Memory B cell (primary cell): ENCODE data around the gene EHBP1.

ENCODE experiments used
- ATAC-seq: fragments of 150-1000 bp; cut with Tn5 transposase; 2 replicates; pipeline ENCODE4 v1.10.0; 2021; ENCODE audit warnings: low read depth, mild to moderate bottlenecking, moderate library complexity
- DNase-seq, 2 donors: peaks; one replicate each; pipeline ENCODE4 v3.0.0; 2022; ENCODE audit warnings: low spot score in 2 of 2
- H3K27ac Mint-ChIP-seq: one replicate; pipeline ENCODE4 v1.8.0; 2022; ENCODE audit warnings: mild to moderate bottlenecking, moderate library complexity, mixed read lengths
- H3K27me3 Mint-ChIP-seq: one replicate; pipeline ENCODE4 v1.8.0; 2022; ENCODE audit warnings: mixed read lengths
- H3K36me3 Mint-ChIP-seq: one replicate; pipeline ENCODE4 v1.8.0; 2022; ENCODE audit warnings: mild to moderate bottlenecking, mixed read lengths
- H3K4me1 Mint-ChIP-seq: one replicate; pipeline ENCODE4 v1.8.0; 2022; ENCODE audit warnings: mixed read lengths
- H3K4me3 Mint-ChIP-seq: one replicate; pipeline ENCODE4 v1.8.0; 2022; ENCODE audit warnings: mild to moderate bottlenecking, moderate library complexity, mixed read lengths
- H3K9me3 Mint-ChIP-seq: one replicate; pipeline ENCODE4 v1.8.0; 2022; ENCODE audit warnings: mixed read lengths

EHBP1 gene

DNA sequence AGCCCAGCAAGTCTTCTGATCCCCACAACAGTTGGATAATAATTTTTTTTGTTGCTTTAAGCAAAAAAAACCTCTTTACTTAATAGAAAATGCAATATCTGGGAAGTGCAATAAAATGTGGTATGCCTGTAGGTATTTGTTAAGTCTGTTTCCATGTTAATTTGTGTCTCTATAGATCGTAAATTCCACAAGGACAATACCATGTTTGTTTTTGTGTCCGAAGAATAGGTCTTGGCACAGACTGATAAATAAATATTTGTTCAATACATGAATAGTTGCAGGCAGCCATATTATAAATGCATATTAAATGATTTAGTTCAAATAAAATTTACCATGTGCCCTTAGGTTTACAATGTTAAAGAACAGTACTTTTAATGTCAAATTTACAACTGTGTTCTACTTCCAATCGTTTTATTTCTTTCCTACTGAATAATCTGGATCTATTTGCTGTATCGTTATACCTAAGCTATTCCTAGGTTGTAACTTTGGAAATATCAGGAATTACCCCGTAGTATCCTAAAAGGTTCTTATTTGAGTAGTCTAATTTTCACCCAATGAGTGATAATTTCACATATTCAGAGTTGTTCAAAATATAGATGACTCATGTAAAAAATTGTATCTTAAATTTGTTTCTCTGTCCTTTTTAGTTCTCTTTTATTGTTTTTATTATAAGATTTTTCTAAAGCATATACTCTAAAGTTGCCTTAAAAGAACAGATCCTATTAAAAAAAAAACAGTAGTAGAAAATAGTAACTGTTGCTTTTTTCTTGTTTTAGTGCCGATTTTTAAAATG is 151.8 kb downstream of the EHBP1 start:
- Mint-ChIP-seq H3K4me1 (no peaks in the 10 kb centered on the region), H3K36me3 (peaks cover 18% of the 10 kb centered on the region), H3K27ac (no peak overlapping the region), H3K9me3 (no peaks in the 10 kb centered on the region), H3K27me3 (no peaks in the 10 kb centered on the region), H3K4me3 (no peak overlapping the region)
- no peak for DNase-seq
- no peak for ATAC-seq

GRCh38 chr2:62858231-62858832 is 152.8 kb downstream of the EHBP1 start:
- no peaks in the 10 kb centered on the region for H3K4me1 Mint-ChIP-seq
- H3K27me3 Mint-ChIP-seq: no peaks in the 10 kb centered on the region
- no peaks in the 10 kb centered on the region for H3K9me3 Mint-ChIP-seq
- H3K27ac Mint-ChIP-seq: no peak overlapping the region
- peaks cover 16% of the 10 kb centered on the region for H3K36me3 Mint-ChIP-seq
- DNase-seq (no peak), ATAC-seq (no peak)
- no peak overlapping the region for H3K4me3 Mint-ChIP-seq

DNA sequence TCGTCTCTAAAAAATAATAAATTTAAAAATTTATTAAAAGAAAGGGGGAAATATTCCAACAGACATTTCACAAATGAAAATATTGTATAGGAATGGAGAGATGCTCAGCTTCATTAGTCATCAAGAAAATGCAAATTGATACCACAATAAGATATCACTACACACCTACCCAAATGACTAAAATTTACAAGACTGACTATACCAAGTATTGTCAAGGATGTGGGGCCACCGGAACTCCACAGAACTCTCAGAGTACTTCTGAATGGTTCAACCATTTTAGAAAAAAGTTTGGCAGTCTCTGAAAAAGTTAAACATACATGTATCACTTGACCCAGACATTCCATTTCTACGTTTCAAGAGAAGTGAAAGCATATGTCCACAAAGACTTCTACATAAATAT is 163.4 kb downstream of the EHBP1 start:
- no peak for DNase-seq
- Mint-ChIP-seq H3K27ac (no peak overlapping the region), H3K4me1 (no peaks in the 10 kb centered on the region), H3K9me3 (peaks cover 10% of the 10 kb centered on the region), H3K27me3 (no peaks in the 10 kb centered on the region), H3K4me3 (no peak overlapping the region), H3K36me3 (peaks cover 45% of the 10 kb centered on the region)
- ATAC-seq: no peak

DNA sequence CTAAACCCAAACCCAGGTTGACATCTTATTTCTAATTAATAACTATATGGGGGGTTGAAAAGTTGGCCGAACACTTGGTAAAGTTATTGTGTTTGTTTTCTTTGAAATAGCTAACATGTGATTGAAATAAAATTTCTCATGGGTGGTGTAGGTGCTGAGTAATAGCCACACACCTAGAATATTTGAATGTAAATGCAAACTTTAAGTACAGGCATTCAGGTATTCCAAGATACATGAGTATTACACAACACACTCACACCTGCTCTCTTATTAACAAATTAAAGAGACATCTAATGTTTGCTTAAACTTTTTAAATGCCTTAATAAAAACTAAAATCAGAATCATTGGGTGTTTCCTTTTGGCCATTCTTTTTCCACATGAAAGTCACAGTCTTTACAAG is 165.5 kb downstream of the EHBP1 start:
- no peak overlapping the region for H3K27ac Mint-ChIP-seq
- ATAC-seq: no peak
- peaks cover 10% of the 10 kb centered on the region for H3K9me3 Mint-ChIP-seq
- no peaks in the 10 kb centered on the region for H3K27me3 Mint-ChIP-seq
- H3K4me1 Mint-ChIP-seq: no peaks in the 10 kb centered on the region
- no peak overlapping the region for H3K4me3 Mint-ChIP-seq
- peaks cover 49% of the 10 kb centered on the region for H3K36me3 Mint-ChIP-seq
- DNase-seq: no peak

- H3K9me3 Mint-ChIP-seq: peaks cover 11% of the 10 kb centered on the region
- no peak overlapping the region for H3K4me3 Mint-ChIP-seq
- DNase-seq (no peak), ATAC-seq (no peak)
- no peaks in the 10 kb centered on the region for H3K27me3 Mint-ChIP-seq
- H3K27ac Mint-ChIP-seq: no peak overlapping the region
- H3K36me3 Mint-ChIP-seq: peaks cover 50% of the 10 kb centered on the region
- H3K4me1 Mint-ChIP-seq: no peaks in the 10 kb centered on the region
These were observed 166.0 kb downstream of the EHBP1 start for GRCh38 chr2:62871506-62871905.

DNA sequence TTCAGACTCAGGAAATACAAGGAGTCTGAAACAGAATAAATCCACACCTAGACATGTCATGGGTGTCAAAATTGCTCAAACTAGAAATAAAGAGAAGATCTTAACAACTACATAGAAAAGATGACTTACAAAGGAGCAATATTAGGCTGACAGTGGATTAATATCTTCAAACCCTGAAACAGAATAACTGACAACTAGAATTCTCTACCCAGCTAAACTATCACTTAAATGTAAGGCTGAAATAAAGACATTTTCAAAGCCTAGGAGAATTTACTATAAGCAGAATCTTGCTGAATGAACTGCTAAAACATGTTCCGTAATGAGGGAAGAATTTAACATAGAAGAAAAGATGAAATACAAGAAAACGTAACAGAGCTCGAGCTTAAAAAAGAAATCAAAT is 168.1 kb downstream of the EHBP1 start:
- Mint-ChIP-seq H3K9me3 (peaks cover 14% of the 10 kb centered on the region), H3K27me3 (no peaks in the 10 kb centered on the region), H3K27ac (no peak overlapping the region), H3K4me3 (no peak overlapping the region), H3K36me3 (peaks cover 62% of the 10 kb centered on the region), H3K4me1 (no peaks in the 10 kb centered on the region)
- no peak for ATAC-seq
- no peak for DNase-seq

- Mint-ChIP-seq H3K4me1 (no peaks in the 10 kb centered on the region), H3K27me3 (no peaks in the 10 kb centered on the region), H3K4me3 (no peak overlapping the region), H3K36me3 (peaks cover 68% of the 10 kb centered on the region), H3K9me3 (peaks cover 14% of the 10 kb centered on the region), H3K27ac (no peak overlapping the region)
- no peak for ATAC-seq
- DNase-seq: no peak
These were observed 169.4 kb downstream of the EHBP1 start for GRCh38 chr2:62874881-62875383.

- Mint-ChIP-seq H3K4me1 (no peaks in the 10 kb centered on the region), H3K27ac (no peak overlapping the region), H3K27me3 (no peaks in the 10 kb centered on the region), H3K9me3 (peaks cover 9% of the 10 kb centered on the region), H3K4me3 (no peak overlapping the region), H3K36me3 (peaks cover 39% of the 10 kb centered on the region)
- DNase-seq (no peak), ATAC-seq (no peak)
These were observed 175.8 kb downstream of the EHBP1 start for GRCh38 chr2:62881162-62881795.

DNA sequence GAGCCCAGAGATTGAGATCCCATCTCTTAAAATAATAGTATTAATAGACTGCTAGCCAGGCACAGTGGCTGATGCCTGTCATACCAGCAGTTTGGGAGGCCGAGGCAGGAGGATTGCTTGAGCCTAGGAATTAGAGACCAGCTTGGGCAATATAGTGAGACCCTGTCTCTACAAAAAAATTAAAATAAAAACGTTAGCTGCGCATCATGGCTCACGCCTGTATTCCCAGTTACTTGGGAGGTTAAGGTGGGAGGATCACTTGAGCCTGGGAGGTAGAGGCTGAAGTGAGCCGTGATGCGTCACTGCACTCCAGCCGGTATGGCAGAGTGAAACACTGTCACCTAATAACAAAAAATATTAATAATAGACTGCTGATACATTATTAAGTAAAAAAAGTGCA is 178.1 kb downstream of the EHBP1 start:
- Mint-ChIP-seq H3K4me1 (no peaks in the 10 kb centered on the region), H3K4me3 (no peak overlapping the region), H3K27ac (no peak overlapping the region), H3K27me3 (no peaks in the 10 kb centered on the region), H3K9me3 (peaks cover 5% of the 10 kb centered on the region), H3K36me3 (peaks cover 20% of the 10 kb centered on the region)
- no peak for ATAC-seq
- DNase-seq: no peak

- peaks cover 5% of the 10 kb centered on the region for H3K9me3 Mint-ChIP-seq
- no peak overlapping the region for H3K27ac Mint-ChIP-seq
- no peak overlapping the region for H3K4me3 Mint-ChIP-seq
- H3K36me3 Mint-ChIP-seq: peaks cover 21% of the 10 kb centered on the region
- ATAC-seq (no peak), DNase-seq (no peak)
- no peaks in the 10 kb centered on the region for H3K27me3 Mint-ChIP-seq
- no peaks in the 10 kb centered on the region for H3K4me1 Mint-ChIP-seq
These were observed 178.6 kb downstream of the EHBP1 start for GRCh38 chr2:62884086-62884485.

DNA sequence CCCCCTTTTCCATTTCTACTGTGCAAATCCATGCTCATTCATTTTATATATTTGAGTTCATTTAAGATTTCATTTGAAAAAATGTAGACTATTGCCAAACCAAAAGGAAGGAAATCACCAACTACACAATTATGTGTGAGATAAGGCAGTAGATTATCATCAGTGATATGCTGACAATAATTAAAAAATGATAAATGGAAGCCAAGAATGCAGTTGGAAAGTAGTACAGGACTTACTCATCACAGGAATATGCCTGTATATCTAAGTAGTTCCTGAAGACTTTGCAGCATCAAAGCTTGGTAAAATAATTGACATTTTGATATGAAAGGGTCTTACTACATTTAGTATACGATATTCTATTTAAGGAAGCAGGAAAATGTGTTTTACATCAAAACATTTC is 179.0 kb downstream of the EHBP1 start:
- H3K9me3 Mint-ChIP-seq: peaks cover 5% of the 10 kb centered on the region
- ATAC-seq: no peak
- no peak for DNase-seq
- H3K4me3 Mint-ChIP-seq: no peak overlapping the region
- no peak overlapping the region for H3K27ac Mint-ChIP-seq
- peaks cover 21% of the 10 kb centered on the region for H3K36me3 Mint-ChIP-seq
- H3K4me1 Mint-ChIP-seq: no peaks in the 10 kb centered on the region
- no peaks in the 10 kb centered on the region for H3K27me3 Mint-ChIP-seq

DNA sequence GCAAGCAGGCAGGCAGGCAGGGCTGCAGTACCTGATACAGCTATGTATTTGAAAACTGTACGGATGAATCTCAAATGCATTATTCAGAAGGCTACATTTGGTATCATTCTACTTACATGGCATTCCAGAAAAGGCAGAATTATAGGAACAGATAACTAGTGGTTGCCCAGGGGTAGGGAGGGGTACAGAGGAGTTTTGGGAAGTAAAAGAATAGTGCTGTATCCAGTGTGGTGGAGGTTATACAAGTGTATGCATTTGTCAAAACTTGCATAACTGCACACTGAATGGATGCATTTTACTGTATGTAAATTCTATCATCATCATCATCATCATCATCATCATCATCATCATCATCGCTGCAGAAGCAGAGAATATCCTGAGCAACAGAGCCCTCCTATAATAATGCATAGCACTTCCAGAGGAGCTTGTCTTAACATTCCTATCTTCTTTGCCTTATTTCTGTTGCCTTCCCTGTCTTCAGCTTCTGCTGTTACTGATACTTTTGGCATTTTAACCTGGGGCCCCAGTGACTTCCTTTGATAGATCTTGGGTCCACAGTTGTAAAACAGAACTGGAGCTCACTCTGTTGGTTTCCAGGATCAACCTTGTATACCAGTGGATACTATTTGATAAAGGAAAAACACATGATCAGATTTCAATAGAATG is 189.6 kb downstream of the EHBP1 start:
- H3K4me1 Mint-ChIP-seq: no peaks in the 10 kb centered on the region
- no peak overlapping the region for H3K4me3 Mint-ChIP-seq
- H3K27me3 Mint-ChIP-seq: no peaks in the 10 kb centered on the region
- no peaks in the 10 kb centered on the region for H3K9me3 Mint-ChIP-seq
- no peak for DNase-seq
- H3K36me3 Mint-ChIP-seq: peaks cover 12% of the 10 kb centered on the region
- no peak for ATAC-seq
- H3K27ac Mint-ChIP-seq: no peak overlapping the region

GRCh38 chr2:62895632-62896009 is 190.1 kb downstream of the EHBP1 start:
- Mint-ChIP-seq H3K36me3 (peaks cover 9% of the 10 kb centered on the region), H3K4me1 (no peaks in the 10 kb centered on the region), H3K27me3 (no peaks in the 10 kb centered on the region), H3K9me3 (no peaks in the 10 kb centered on the region), H3K4me3 (no peak overlapping the region), H3K27ac (no peak overlapping the region)
- no peak for ATAC-seq
- no peak for DNase-seq

- Mint-ChIP-seq H3K4me3 (no peak overlapping the region), H3K27me3 (no peaks in the 10 kb centered on the region), H3K27ac (no peak overlapping the region), H3K36me3 (peaks cover 9% of the 10 kb centered on the region), H3K9me3 (no peaks in the 10 kb centered on the region), H3K4me1 (no peaks in the 10 kb centered on the region)
- no peak for DNase-seq
- no peak for ATAC-seq
These were observed 191.8 kb downstream of the EHBP1 start for GRCh38 chr2:62897187-62897827.
